OCI-M1 (cell line): Measurements from ENCODE around the gene C10orf105.

Source experiments
- DNase-seq: peaks from one replicate; lab custom pipeline; 2025; lab: John Stamatoyannopoulos, UW

The C10orf105 gene

GRCh38 chr10:71716426-71716825 is 3.2 kb downstream of the C10orf105 start:
- no peak for DNase-seq

GRCh38 chr10:71715860-71716259 is 3.7 kb downstream of the C10orf105 start:
- DNase-seq = no peak

GRCh38 chr10:71715026-71715425 is 4.6 kb downstream of the C10orf105 start:
- no peak for DNase-seq

GRCh38 chr10:71714592-71714991 is 5.0 kb downstream of the C10orf105 start:
- DNase-seq = no peak

GRCh38 chr10:71714031-71714410 is 5.6 kb downstream of the C10orf105 start:
- no peak for DNase-seq

GRCh38 chr10:71713135-71714030 is 6.2 kb downstream of the C10orf105 start:
- DNase-seq = peak; percentile 82

GRCh38 chr10:71712572-71713134 is 6.9 kb downstream of the C10orf105 start:
- DNase-seq = no peak

GRCh38 chr10:71712170-71712569 is 7.4 kb downstream of the C10orf105 start:
- no peak for DNase-seq

GRCh38 chr10:71711052-71711623 is 8.4 kb downstream of the C10orf105 start:
- no peak for DNase-seq

GRCh38 chr10:71710519-71710918 is 9.1 kb downstream of the C10orf105 start:
- no peak for DNase-seq

GRCh38 chr10:71708897-71709882 is 10.4 kb downstream of the C10orf105 start:
- DNase-seq = no peak

- peak; percentile 78 for DNase-seq
These were observed 11.3 kb downstream of the C10orf105 start for GRCh38 chr10:71708301-71708703.

GRCh38 chr10:71707240-71707789 is 12.3 kb downstream of the C10orf105 start:
- no peak for DNase-seq

- DNase-seq = no peak
These were observed 13.1 kb downstream of the C10orf105 start for GRCh38 chr10:71706216-71707121.

GRCh38 chr10:71705582-71705981 is 14.0 kb downstream of the C10orf105 start:
- DNase-seq = no peak

- DNase-seq = no peak
These were observed 14.8 kb downstream of the C10orf105 start for GRCh38 chr10:71704816-71705215.

GRCh38 chr10:71703577-71703976 is 16.0 kb downstream of the C10orf105 start:
- DNase-seq = no peak

- no peak for DNase-seq
These were observed 18.0 kb downstream of the C10orf105 start for GRCh38 chr10:71701496-71702132.

- no peak for DNase-seq
These were observed 18.7 kb downstream of the C10orf105 start for GRCh38 chr10:71700731-71701368.

- DNase-seq = no peak
These were observed 20.8 kb downstream of the C10orf105 start for GRCh38 chr10:71698737-71699136.
